Epithelial cell of proximal tubule (primary cell): ENCODE measurements around the gene LYPD4. TPM values are rescaled to one million over a fixed set of nuclear protein-coding genes. Genes with fewer than 3 reads are reported as not detected.
A peak's percentile ranks its signal among the peaks of the same experiment; 100 is the strongest.
"Not testable (repeated sequence)": the region's sequence is repeated elsewhere in the genome, so short reads cannot be mapped to it uniquely, and the experiment has no call there.

Experiments
- DNase-seq: peaks from one replicate; pipeline ENCODE4 v3.0.0-alpha.2; 2011; ENCODE audit warnings: low read depth
- H3K4me3 ChIP-seq: 2 replicates; pipeline ENCODE4 v1.5.1; 2011; ENCODE audit warnings: low read depth, mild to moderate bottlenecking, low read length
- CTCF ChIP-seq: conservative IDR thresholded peaks from 2 replicates; pipeline ENCODE4 v1.5.1; 2012; ENCODE audit warnings: low read depth, mild to moderate bottlenecking, low read length
- total RNA-seq: library from RNA; depleted of rRNA; stranded (reverse); fragments of >200 nt; gene quantifications from 2 replicates; pipeline ENCODE4 v1.2.3, GENCODE V29; 2015

LYPD4 gene
- total RNA-seq, 1 donor from 2014 or later = not detected

- no peak for DNase-seq
- H3K4me3 ChIP-seq = no peak overlapping the region
- no peak for TF ChIP-seq CTCF
Measured at GRCh38 chr19:41879670-41880328, 35.3 kb upstream of the LYPD4 start.

- H3K4me3 ChIP-seq = no peak overlapping the region
- no peak for DNase-seq
- TF ChIP-seq CTCF = no peak
Measured at GRCh38 chr19:41879080-41879479, 34.6 kb upstream of the LYPD4 start.

GRCh38 chr19:41877916-41878905, 33.7 kb upstream of the LYPD4 start:
- no peak overlapping the region for H3K4me3 ChIP-seq
- TF ChIP-seq CTCF = no peak
- no peak for DNase-seq

GRCh38 chr19:41876847-41877832, 32.7 kb upstream of the LYPD4 start, which contains the start of gene CD79A:
Gene CD79A (plus strand): TSS chr19:41877279. CDS start chr19:41877305, 26 bp downstream.
- no peak within 1 kb of the TSS for H3K4me3 ChIP-seq
- DNase-seq = no peak
- TF ChIP-seq CTCF = no peak

- not testable (repeated sequence) for H3K4me3 ChIP-seq, DNase-seq
Measured at GRCh38 chr19:41875973-41876372, 31.5 kb upstream of the LYPD4 start.

GRCh38 chr19:41872775-41873647, 28.5 kb upstream of the LYPD4 start:
- TF ChIP-seq CTCF = peak; percentile 79
- DNase-seq = no peak
- no peak overlapping the region for H3K4me3 ChIP-seq
